HCT116 (cell line): Measurements from ENCODE around the gene LGALS7. TPM values are rescaled to one million over a fixed set of nuclear protein-coding genes. Genes with fewer than 3 reads are reported as not detected.
A peak's percentile ranks its signal among the peaks of the same experiment; 100 is the strongest.

ENCODE experiments used
- ATAC-seq: fragments of 200-7000 bp; cut with Tn5 transposase; 2 replicates; pipeline ENCODE4 v1.9.1; 2020; ENCODE audit warnings: mild to moderate bottlenecking, moderate library complexity
- BruUV-seq: library from RNA; stranded (reverse); fragments of 400-500 nt; replicated peaks from 2 replicates; lab custom pipeline; 2021; lab: Mats Ljungman, UMichigan
- CTCF ChIA-PET: fragments of 300-600 bp; sonication (Branson Sonifier 250); formaldehyde crosslinking; loops from one replicate; lab custom pipeline; 2021; ENCODE audit warnings: antibody characterized with exemption; lab: Charles Lee
- POLR2A ChIA-PET: fragments of 300-600, 350-600 bp; sonication (Branson Sonifier 250); formaldehyde crosslinking; loops from one replicate; lab custom pipeline; 2021; ENCODE audit warnings: antibody characterized with exemption; lab: Charles Lee
- RAD21 ChIA-PET, 2 experiments: fragments of 300-600 bp; sonication (Branson Sonifier 250); formaldehyde crosslinking; loops; one replicate each; lab custom pipeline; 2023; ENCODE audit warnings: low total read pairs in 2 of 2; ENCODE audit not compliant: uncharacterized antibody in 2 of 2, unreplicated experiment in 2 of 2, low non-redundant PET in 1 of 2; lab: Charles Lee
- DNase-seq: peaks from one replicate; pipeline ENCODE4 v3.0.0-alpha.2; 2010; ENCODE audit warnings: low read depth, low spot score
- H2AFZ ChIP-seq: fragments of 200-600 bp; shearing (Covaris generic), sonication (generic); 2 replicates; pipeline ENCODE4 v1.6.1; 2017; ENCODE audit warnings: low read depth, mixed run types, mixed read lengths, antibody characterized with exemption, low read length; ENCODE audit not compliant: poor library complexity, severe bottlenecking
- H3K27ac ChIP-seq: 2 replicates; pipeline ENCODE4 v1.5.1; 2012; ENCODE audit warnings: low read depth, low read length
- H3K27me3 ChIP-seq: fragments of 200-600 bp; sonication (generic); 2 replicates; pipeline ENCODE4 v1.6.1; 2016; ENCODE audit warnings: mixed run types, low read length, mixed read lengths; ENCODE audit not compliant: insufficient read depth
- H3K36me3 ChIP-seq, 2 experiments: fragments of 200-500 bp in 1 of 2; fragments of 200-600 bp in 1 of 2; sonication (Bioruptor generic) in 1 of 2; sonication (generic) in 1 of 2; 2 replicates each; pipeline versions ENCODE4 v1.5.1 to v1.6.1; 2014 to 2016; ENCODE audit warnings: low read length in 2 of 2, inconsistent platforms in 1 of 2, mixed read lengths in 1 of 2, mixed run types in 1 of 2; ENCODE audit not compliant: insufficient read depth in 2 of 2, control insufficient read depth in 1 of 2
- H3K4me1 ChIP-seq, 2 experiments: fragments of 200-600 bp in 1 of 2; sonication (generic) in 1 of 2; 2 replicates each; pipeline versions ENCODE4 v1.5.1 to v1.6.1; 2012 to 2017; ENCODE audit warnings: low read length in 2 of 2, inconsistent platforms in 1 of 2, mild to moderate bottlenecking in 1 of 2, mixed read lengths in 1 of 2, mixed run types in 1 of 2, moderate library complexity in 1 of 2; ENCODE audit not compliant: insufficient read depth in 2 of 2, control insufficient read depth in 1 of 2
- H3K4me2 ChIP-seq: fragments of 200-600 bp; sonication (generic); 2 replicates; pipeline ENCODE4 v1.6.1; 2017; ENCODE audit warnings: mixed run types, low read length, mixed read lengths
- H3K4me3 ChIP-seq, 2 experiments: fragments of 200-600 bp in 1 of 2; sonication (generic) in 1 of 2; replicated peaks in 1 of 2; 2 replicates each; pipeline ENCODE4 v1.5.1; 2011 to 2016; ENCODE audit warnings: low read length in 2 of 2, control low read depth in 1 of 2, low read depth in 1 of 2, mild to moderate bottlenecking in 1 of 2, mixed read lengths in 1 of 2, mixed run types in 1 of 2
- H3K79me2 ChIP-seq: fragments of 200-600 bp; sonication (generic); 2 replicates; pipeline ENCODE4 v1.6.1; 2017; ENCODE audit warnings: mild to moderate bottlenecking, mixed run types, low read length, moderate library complexity, mixed read lengths; ENCODE audit not compliant: insufficient read depth
- H3K9ac ChIP-seq: fragments of 200-600 bp; sonication (generic); 2 replicates; pipeline ENCODE4 v1.6.1; 2016; ENCODE audit warnings: low read length, mixed read lengths
- H3K9me2 ChIP-seq: fragments of 200-600 bp; sonication (generic), shearing (Covaris generic); 2 replicates; pipeline ENCODE4 v1.6.1; 2017; ENCODE audit warnings: mixed run types, mild to moderate bottlenecking, moderate library complexity; ENCODE audit not compliant: insufficient read depth
- H3K9me3 ChIP-seq, 2 experiments: fragments of 200-500 bp in 1 of 2; fragments of 200-600 bp in 1 of 2; sonication (Bioruptor generic) in 1 of 2; sonication (generic) in 1 of 2; 2 replicates each; pipeline ENCODE4 v1.6.1; 2014 to 2017; ENCODE audit warnings: low read length in 2 of 2, mixed read lengths in 2 of 2, inconsistent platforms in 1 of 2, low read depth in 1 of 2, mild to moderate bottlenecking in 1 of 2, mixed run types in 1 of 2, moderate library complexity in 1 of 2; ENCODE audit not compliant: control insufficient read depth in 1 of 2, insufficient read depth in 1 of 2
- H4K20me1 ChIP-seq: fragments of 200-600 bp; sonication (generic), shearing (Covaris generic); 2 replicates; pipeline ENCODE4 v1.6.1; 2017; ENCODE audit warnings: mixed run types, mild to moderate bottlenecking, moderate library complexity; ENCODE audit not compliant: insufficient read depth
- ATF3 ChIP-seq: IDR thresholded peaks from 2 replicates; pipeline ENCODE4 v1.6.1; 2012
- CBX3 ChIP-seq: IDR thresholded peaks from 2 replicates; pipeline ENCODE4 v1.6.1; 2012; ENCODE audit warnings: low read depth
- EZH2 ChIP-seq: fragments of 200-600 bp; sonication (generic); IDR thresholded peaks from 2 replicates; pipeline ENCODE4 v1.6.1; 2017; ENCODE audit warnings: antibody characterized with exemption, mixed run types
- FOSL1 ChIP-seq: IDR thresholded peaks from 2 replicates; pipeline ENCODE4 v1.6.1; 2012; ENCODE audit warnings: low read depth
- JUND ChIP-seq: IDR thresholded peaks from 2 replicates; pipeline ENCODE4 v1.6.1; 2012
- POLR2A ChIP-seq: IDR thresholded peaks from 2 replicates; pipeline ENCODE4 v1.7.0; 2011; ENCODE audit warnings: borderline replicate concordance; ENCODE audit not compliant: insufficient read depth, insufficient read length; ENCODE audit errors: extremely low read depth
- POLR2AphosphoS5 ChIP-seq: IDR thresholded peaks from 2 replicates; pipeline ENCODE4 v1.6.1; 2011; ENCODE audit warnings: mild to moderate bottlenecking, low read depth, low read length, moderate library complexity
- RAD21 ChIP-seq: IDR thresholded peaks from 2 replicates; pipeline ENCODE4 v1.6.1; 2012; ENCODE audit warnings: low read depth, mild to moderate bottlenecking
- SIN3A ChIP-seq: IDR thresholded peaks from 2 replicates; pipeline ENCODE4 v1.6.1; 2012; ENCODE audit warnings: low read depth
- SRF ChIP-seq: IDR thresholded peaks from 2 replicates; pipeline ENCODE4 v1.6.1; 2012; ENCODE audit warnings: low read depth
- TCF7L2 ChIP-seq: IDR thresholded peaks from 2 replicates; pipeline ENCODE4 v1.7.0; 2011; ENCODE audit warnings: borderline replicate concordance, inconsistent platforms; ENCODE audit not compliant: insufficient read depth, insufficient read length; ENCODE audit errors: extremely low read depth
- YY1 ChIP-seq: IDR thresholded peaks from 2 replicates; pipeline ENCODE4 v1.6.1; 2011; ENCODE audit warnings: low read length, low read depth, moderate library complexity, mild to moderate bottlenecking; ENCODE audit not compliant: insufficient replicate concordance; ENCODE audit errors: extremely low read depth
- ZFX ChIP-seq: fragments of 450-650 bp; IDR thresholded peaks from 2 replicates; pipeline ENCODE4 v1.6.1; 2017
- ZNF274 ChIP-seq: fragments of 200-500 bp; sonication (Bioruptor generic); IDR thresholded peaks from 2 replicates; pipeline ENCODE4 v1.6.1; 2014; ENCODE audit warnings: mild to moderate bottlenecking, low read depth, low read length, inconsistent platforms
- intact Hi-C: fragments of 100-400 bp; cut with micrococcal nuclease; formaldehyde crosslinking; loops from 2 replicates; pipeline ENCODE4 v1.10.0; 2022
- total RNA-seq: library from RNA; stranded (reverse); gene quantifications from one replicate; pipeline ENCODE4 v1.2.1, GENCODE V29; 2021; ENCODE audit not compliant: unreplicated experiment

Gene LGALS7
- total RNA-seq, 1 experiment from 2014 or later = not detected

GRCh38 chr19:38733241-38733492 lies 40.1 kb downstream of the LGALS7 start:
- CTCF ChIA-PET = interaction anchor here (0.9 to 1.1 kb wide), 2 partner anchors 189 to 330 kb away, joined by 3 read pairs; partner anchors contain the start of gene FAM98C
- Histone ChIP-seq H3K27me3 (no peaks in the 10 kb centered on the region), H2AFZ (no peak overlapping the region), H3K27ac (peak overlapping the region; percentile 67; the same call in 1 of the 2 replicates), H3K9me3 (no peaks in the 10 kb centered on the region), H3K9ac (0 out of 2 replicates have a peak overlapping the region, but pooled peaks have one; percentile 39), H3K4me1 (peaks cover 13 to 59% of the 10 kb centered on the region in 2 experiments; a peak in 3 of 4 replicates), H3K36me3 (peaks cover 11 to 20% of the 10 kb centered on the region in 2 experiments; a peak in 3 of 4 replicates), H3K9me2 (no peaks in the 10 kb centered on the region), H3K4me2 (peak overlapping the region; percentile 62), H4K20me1 (0 out of 2 replicates have a peak, but pooled peaks cover 3% of the 10 kb centered on the region), H3K4me3 (no peak overlapping the region), H3K79me2 (no peaks in the 10 kb centered on the region)
- RAD21 ChIA-PET = no interaction called here
- POLR2A ChIA-PET = interaction anchor here (1.0 kb wide), 1 partner anchor 86 kb away, joined by 3 read pairs; the partner anchor contains the start of gene ACTN4
- ATAC-seq (peak; percentile 0; the same call in 1 of the 2 replicates), DNase-seq (no peak)
- intact Hi-C loops = loop anchor here (5.0 kb wide), 1 partner anchor 199 kb away; the partner anchor contains the start of genes MRPS12 and SARS2
- BruUV-seq = no TSS peak
- TF ChIP-seq FOSL1 (no peak), POLR2A (no peak), SRF (no peak), JUND (no peak), ZNF274 (no peak), ATF3 (no peak), CBX3 (no peak), EZH2 (no peak), ZFX (no peak), SIN3A (no peak), RAD21 (no peak)

- no peaks in the 10 kb centered on the region for H3K9me2 ChIP-seq
- H3K9me3 ChIP-seq = no peaks in the 10 kb centered on the region
- H3K9ac ChIP-seq = no peak overlapping the region
- 0 out of 2 replicates have a peak, but pooled peaks cover 3% of the 10 kb centered on the region for H4K20me1 ChIP-seq
- ATAC-seq (no peak), DNase-seq (no peak)
- H3K27me3 ChIP-seq = no peaks in the 10 kb centered on the region
- peaks cover 11 to 32% of the 10 kb centered on the region in 2 experiments; a peak in 3 of 4 replicates for H3K36me3 ChIP-seq
- no peak for TF ChIP-seq EZH2
- no peak for TF ChIP-seq TCF7L2
- no peak for TF ChIP-seq SIN3A
- peak; percentile 28; the same call in 1 of the 2 replicates for TF ChIP-seq POLR2AphosphoS5
- TF ChIP-seq ZFX = no peak
- no peak for TF ChIP-seq YY1
- no peak for TF ChIP-seq FOSL1
- no peak for TF ChIP-seq ZNF274
- no peak for TF ChIP-seq ATF3
- CTCF ChIA-PET = no interaction called here
- no TSS peak for BruUV-seq
- no peaks in the 10 kb centered on the region; the same call in 1 of the 2 replicates for H3K79me2 ChIP-seq
- intact Hi-C loops = loop anchor here (5.0 kb wide), 1 partner anchor 201 kb away; the partner anchor contains the start of genes MRPS12 and SARS2
- H2AFZ ChIP-seq = no peak overlapping the region
- RAD21 ChIA-PET = no interaction called here
- H3K4me2 ChIP-seq = no peak overlapping the region
- H3K4me3 ChIP-seq = no peak overlapping the region
- peak overlapping the region; percentile 30; the same call in 1 of the 2 replicates for H3K27ac ChIP-seq
- peaks cover 13 to 55% of the 10 kb centered on the region in 2 experiments; a peak in 3 of 4 replicates for H3K4me1 ChIP-seq
- POLR2A ChIA-PET = no interaction called here
Observed at GRCh38 chr19:38731654-38732301, 41.5 kb downstream of the LGALS7 start.
